ENCODE data around the gene EMX1. TPM values are rescaled to one million over a fixed set of nuclear protein-coding genes. Genes with fewer than 3 reads are reported as not detected.

Gene EMX1
- total and polyA plus RNA-seq, 2 of the 13 experiments (the other 11 are each of a cell fraction or from before 2014, with no cell fraction given): 0.62 to 4.9 TPM

- TF ChIP-seq ZXDC (CRISPR knock-in tag; IDR thresholded peaks at IDR 0.05): no peak
- TF ChIP-seq ZNF264 (CRISPR knock-in tag; IDR thresholded peaks at IDR 0.05): 0 out of 2 replicates have a peak, but pooled peaks have one; percentile 16
- no peak for TF ChIP-seq PHF21A (CRISPR knock-in tag; IDR thresholded peaks at IDR 0.05)
- TF ChIP-seq GRHL1 (CRISPR knock-in tag; conservative IDR thresholded peaks at IDR 0.05): no peak
- no peak for TF ChIP-seq GFI1 (CRISPR knock-in tag; IDR thresholded peaks at IDR 0.05; ENCODE audit: borderline replicate concordance)
- no peak for TF ChIP-seq TIGD3 (CRISPR knock-in tag; IDR thresholded peaks at IDR 0.05; ENCODE audit: borderline replicate concordance)
- TF ChIP-seq ZUFSP (CRISPR knock-in tag; IDR thresholded peaks at IDR 0.05; ENCODE audit: borderline replicate concordance): no peak
- no peak for TF ChIP-seq ZNF644 (CRISPR knock-in tag; IDR thresholded peaks at IDR 0.05; ENCODE audit: low read depth)
- TF ChIP-seq ZEB1 (IDR thresholded peaks at IDR 0.05; ENCODE audit: insufficient replicate concordance, low read depth): peak; percentile 10
- TF ChIP-seq PHF8 (CRISPR knock-in tag; IDR thresholded peaks at IDR 0.05): no peak; the same call in none of the 2 replicates
- TF ChIP-seq SOX13 (IDR thresholded peaks at IDR 0.05): no peak
- TF ChIP-seq SOX13 (CRISPR knock-in tag; conservative IDR thresholded peaks at IDR 0.05 in 1 of 2, IDR thresholded peaks at IDR 0.05 in 1 of 2): no peak
- no peak for TF ChIP-seq STAT6 (CRISPR knock-in tag; IDR thresholded peaks at IDR 0.05; ENCODE audit: borderline replicate concordance)
- TF ChIP-seq FOXP1 (IDR thresholded peaks at IDR 0.05): no peak
- TF ChIP-seq FOXP1 (CRISPR knock-in tag; IDR thresholded peaks at IDR 0.05): no peak
- no peak for TF ChIP-seq SIX4 (CRISPR knock-in tag; IDR thresholded peaks at IDR 0.05)
- TF ChIP-seq SRY (CRISPR knock-in tag; IDR thresholded peaks at IDR 0.05): no peak; the same call in 1 of the 2 replicates
- no peak for TF ChIP-seq ZNF234 (CRISPR knock-in tag; conservative IDR thresholded peaks at IDR 0.05)
Observed at GRCh38 chr2:72917877-72918553, 696 bp downstream of the EMX1 start (continued).

Data from HepG2 (cell line).